ENCODE results near the gene FERD3L.
"Not testable (repeated sequence)": the region's sequence is repeated elsewhere in the genome, so short reads cannot be mapped to it uniquely, and the experiment has no call there.

Gene FERD3L, protein sequence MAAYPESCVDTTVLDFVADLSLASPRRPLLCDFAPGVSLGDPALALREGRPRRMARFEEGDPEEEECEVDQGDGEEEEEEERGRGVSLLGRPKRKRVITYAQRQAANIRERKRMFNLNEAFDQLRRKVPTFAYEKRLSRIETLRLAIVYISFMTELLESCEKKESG

DNA sequence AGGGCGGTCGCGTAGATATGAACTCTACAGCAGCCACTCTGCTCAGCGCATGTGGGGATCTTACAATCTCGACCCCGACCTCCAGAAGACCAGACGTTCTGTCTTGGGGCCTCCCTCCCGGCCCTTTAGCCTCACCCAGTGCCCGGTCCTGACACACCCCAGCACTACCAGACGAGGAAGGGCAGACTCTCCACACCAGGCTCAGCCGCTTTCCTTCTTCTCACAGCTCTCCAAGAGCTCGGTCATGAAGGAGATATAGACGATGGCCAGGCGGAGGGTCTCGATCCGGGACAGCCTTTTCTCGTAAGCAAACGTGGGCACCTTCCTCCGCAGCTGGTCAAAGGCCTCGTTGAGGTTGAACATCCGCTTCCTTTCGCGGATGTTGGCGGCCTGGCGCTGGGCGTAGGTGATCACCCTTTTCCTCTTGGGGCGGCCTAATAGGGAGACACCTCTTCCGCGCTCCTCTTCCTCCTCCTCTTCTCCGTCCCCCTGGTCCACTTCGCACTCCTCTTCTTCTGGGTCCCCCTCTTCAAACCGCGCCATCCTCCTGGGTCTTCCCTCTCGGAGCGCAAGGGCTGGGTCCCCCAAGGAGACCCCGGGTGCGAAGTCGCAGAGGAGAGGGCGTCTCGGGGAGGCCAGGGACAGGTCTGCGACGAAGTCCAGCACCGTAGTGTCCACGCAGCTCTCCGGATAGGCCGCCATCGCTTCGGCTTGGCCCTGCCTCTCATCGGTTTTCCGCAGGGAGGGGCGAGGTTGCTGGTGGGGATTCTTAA is at the start of gene FERD3L:
TSS of gene FERD3L (minus strand) at position 761 of the 773 bp plus-strand sequence. CDS start at position 702, 59 bp downstream.
- no peak for DNase-seq (ENCODE audit: low read depth)

DNA sequence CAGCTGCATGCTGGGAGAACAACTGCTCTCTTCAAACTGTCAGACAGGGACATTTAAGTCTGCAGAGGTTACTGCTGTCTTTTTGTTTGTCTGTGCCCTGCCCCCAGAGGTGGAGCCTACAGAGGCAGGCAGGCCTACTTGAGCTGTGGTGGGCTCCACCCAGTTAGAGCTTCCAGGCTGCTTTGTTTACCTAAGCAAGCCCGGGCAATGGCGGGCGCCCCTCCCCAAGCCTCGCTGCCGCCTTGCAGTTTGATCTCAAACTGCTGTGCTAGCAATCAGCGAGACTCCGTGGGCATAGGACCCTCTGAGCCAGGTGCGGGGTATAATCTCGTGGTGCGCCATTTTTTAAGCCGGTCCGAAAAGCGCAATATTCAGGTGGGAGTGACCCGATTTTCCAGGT is 49.2 kb upstream of the FERD3L start:
- DNase-seq (ENCODE audit: low read depth): not testable (repeated sequence)

DNA sequence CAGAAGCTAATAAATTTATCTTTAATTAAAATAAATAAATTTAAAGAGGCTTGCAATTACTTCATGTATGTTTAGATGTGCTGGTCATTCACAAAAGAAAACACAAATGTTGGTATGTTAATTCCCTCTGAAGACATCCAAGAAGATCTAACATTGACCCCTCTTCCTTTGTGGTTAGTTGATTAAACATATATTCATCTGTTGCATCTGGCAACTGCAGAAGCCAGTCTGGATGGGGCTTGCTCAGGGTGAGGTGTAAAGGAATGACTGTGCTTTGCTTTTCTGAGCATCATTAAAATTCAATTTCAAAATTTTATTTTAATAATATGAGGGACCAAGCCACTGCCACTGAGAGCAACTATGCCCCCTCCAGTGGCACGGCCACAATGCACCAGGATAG is 36.4 kb upstream of the FERD3L start:
- no peak for DNase-seq (ENCODE audit: low read depth)

DNA sequence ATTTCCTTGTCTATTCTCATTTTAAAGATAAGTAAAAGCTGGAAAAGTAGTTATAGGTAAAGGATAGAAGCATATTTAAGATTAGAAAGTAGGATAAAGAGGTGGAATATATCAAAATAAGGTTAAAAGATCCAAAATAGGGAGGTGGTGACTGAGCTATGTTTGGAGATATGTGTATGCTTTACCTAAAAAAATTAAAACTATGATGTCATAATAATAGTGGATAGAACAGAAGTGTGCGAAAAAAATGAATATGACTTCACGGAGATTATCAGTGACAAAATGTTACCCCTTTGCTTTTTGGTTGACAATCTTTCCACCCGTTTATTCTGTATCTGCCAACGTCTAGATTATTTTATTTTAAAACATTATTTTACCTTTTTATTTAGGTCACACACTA is 33.4 kb upstream of the FERD3L start:
- no peak for DNase-seq (ENCODE audit: low read depth)

DNA sequence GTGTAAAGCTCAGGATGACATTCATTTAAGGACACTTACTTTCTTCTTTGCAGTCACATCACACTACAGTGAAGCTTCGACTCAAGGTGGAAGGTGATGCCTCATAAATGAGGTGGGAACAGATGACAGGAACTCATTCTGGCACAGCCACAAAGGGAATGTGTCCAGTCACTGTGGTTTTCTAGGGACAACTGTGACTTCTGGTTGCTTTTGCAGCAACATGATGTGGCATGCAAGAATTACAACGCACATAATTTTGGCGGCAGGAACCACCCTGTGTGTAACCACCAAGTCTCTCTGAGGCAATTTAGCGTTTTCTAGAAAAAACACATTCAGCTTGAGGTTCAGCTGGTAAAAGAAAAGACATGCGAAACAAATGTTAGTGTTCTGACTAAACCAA is 32.0 kb upstream of the FERD3L start:
- DNase-seq (ENCODE audit: low read depth): no peak

DNA sequence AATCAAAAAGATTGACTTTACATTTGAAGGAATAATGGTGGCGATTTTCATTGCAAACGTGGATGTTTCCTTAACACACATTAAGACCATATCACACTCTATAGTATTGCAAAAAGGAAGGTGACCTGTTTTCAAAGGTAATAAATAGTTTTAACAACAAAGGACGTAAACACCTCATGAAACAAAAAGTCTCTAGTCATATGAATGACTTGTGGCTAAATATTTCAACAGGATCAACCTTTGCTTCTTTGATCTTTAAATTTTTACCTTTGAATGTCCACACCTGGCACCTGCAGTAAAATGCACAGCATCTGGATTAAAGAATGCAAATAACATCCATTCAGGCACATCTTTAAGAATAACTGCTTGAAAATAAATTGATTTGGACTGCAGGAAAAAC is 30.0 kb upstream of the FERD3L start:
- no peak for DNase-seq (ENCODE audit: low read depth)

DNA sequence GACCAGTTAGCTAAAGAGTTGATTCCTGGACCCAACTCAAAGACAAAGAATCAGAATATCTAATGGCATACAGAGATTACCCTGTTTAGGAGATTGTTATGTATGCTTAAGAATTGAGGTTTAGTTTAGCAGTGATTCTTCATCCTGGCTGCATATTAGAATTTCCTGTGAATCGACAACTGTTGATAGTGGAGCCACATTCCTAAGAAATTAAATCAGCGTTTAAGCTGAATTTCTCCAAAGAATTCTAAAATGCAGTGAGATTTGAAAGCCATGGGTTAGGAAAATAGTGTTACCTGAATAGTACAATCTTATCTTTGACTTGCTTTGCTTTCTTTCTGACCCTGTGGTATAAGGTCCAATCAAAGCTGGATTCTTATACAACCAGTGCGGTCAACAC is 16.4 kb upstream of the FERD3L start:
- DNase-seq (ENCODE audit: low read depth): no peak

DNA sequence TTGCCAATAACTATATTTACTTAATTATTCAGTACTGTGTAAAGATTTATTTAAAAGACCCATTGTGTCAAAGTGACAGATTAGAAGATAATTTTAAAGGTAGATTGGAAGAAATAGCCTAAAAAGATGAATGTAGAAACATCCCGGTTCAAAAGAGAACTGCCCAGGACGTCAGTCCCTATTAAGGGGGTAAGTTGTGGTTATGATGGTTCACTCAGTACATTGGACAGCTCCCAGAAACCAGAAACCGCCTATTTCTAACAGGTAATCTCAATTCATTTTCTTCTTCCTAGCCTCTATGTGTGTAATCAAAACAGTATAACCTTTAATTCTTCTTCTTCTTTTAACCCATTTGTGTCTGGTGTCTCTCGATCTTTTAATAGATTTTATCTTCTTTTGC is 1.5 kb upstream of the FERD3L start:
- no peak for DNase-seq (ENCODE audit: low read depth)

DNA sequence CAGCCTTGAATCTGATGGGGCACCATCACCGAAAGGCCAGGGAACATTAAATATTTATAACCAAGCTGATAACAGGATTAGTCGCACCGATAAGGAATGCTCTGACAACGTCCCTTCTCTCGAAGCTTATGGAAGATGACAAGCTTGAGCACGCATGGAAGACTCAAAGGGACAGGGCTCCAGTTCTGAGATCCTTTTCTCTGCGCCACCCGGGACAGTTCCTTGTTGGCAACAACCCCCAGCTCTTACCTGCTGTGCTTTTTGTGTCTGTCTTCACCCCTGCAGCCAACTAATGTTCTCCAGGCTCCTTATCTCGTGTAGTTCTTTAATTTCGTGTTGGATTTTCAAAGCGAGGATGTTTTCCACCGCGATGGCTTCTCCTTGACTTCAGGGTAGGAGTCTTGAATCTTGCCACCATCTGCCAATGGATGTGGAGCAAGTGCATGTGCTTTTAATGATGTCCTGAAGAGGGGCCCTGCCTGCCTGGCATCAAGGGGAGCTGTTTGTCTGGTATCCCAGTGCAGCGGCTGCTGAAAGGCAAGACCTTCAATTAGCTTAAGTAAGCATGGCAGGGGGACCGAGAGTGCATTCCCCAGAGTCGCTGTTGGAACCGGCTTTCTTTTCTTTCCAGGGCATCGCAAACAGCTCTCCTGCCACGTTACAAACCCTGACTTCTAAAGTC is 354 bp upstream of the FERD3L start:
- DNase-seq (ENCODE audit: low read depth): no peak

DNA sequence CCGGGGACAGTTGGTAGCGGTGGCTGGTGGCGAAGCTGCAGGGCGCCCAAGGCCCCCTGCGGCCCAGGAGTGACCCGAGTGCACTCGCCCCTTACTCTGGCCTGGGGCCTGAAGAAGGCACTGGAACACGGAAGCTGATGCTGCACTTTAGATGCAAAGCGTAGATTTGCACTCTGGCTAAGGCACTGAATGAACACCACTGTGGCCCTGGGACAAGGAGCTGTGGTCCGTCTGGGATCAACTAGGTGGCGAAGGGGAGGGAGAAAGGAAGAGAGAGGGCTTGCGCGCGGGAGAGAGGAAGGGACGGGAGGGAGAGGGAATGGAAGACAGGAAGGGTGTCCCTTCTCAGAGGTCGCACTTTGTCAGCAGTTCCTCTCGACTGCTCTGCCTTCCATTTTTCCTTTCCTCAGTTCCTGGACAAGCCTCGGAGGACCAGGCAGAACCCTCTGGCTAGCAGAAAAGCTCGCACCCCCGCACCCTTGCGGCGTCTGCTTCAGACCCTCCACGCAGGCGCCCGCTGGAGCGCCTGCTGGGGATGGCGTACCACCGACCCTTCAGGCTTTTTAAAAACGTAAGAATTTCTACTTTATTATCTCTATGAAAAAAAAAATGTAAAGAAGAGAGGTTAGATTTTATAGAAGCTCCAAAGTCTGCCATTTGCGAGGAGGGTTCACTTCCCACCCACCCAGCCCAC is 1.2 kb downstream of the FERD3L start:
- DNase-seq (ENCODE audit: low read depth): no peak

DNA sequence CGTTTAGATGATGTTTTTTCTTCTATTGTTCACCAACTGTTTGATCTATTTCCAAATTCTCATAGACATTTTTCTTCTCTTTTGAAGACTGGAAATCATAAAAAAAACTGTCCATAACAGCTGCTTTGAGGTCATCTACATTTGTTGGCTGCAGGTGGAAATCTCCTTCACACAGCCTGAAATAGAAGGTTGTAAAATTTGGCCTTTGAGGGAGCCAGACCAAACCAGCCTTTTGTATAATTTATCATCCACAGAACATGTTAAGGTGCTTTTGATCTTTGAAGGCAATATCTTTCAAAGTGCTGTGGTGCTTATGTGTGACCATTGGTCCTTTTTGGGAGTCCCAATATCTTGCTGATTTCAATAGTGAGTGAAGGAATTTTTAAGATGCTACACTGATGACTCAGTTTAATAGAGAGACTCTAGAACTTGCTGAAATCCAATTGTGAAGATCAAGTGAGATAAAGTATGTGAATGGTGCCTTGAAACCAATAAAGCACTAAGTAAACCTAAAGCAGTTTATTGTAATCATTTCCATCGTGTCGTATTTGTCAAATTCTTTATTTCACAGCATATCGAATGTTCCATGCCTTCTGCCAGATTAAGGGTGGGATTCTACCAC is 5.4 kb downstream of the FERD3L start:
- no peak for DNase-seq (ENCODE audit: low read depth)

DNA sequence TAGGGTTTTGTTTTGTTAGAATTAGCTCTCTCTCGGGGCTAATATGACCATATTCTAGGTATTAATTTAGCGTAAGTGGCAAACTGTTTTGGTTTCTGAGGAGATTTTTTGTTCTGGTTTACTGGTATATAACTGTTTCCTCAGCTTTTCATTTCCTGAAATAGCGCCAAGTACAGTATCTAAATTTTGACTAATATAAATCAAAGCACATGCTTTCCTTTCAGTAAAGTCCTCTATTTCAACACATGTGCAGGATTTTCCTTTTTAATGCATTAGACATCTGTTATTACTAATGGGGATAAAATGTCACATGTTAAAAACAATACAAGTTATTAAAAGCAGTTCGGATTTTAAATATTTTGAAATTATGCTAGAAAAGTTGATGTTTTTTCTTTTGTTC is 11.3 kb downstream of the FERD3L start:
- no peak for DNase-seq (ENCODE audit: low read depth)

DNA sequence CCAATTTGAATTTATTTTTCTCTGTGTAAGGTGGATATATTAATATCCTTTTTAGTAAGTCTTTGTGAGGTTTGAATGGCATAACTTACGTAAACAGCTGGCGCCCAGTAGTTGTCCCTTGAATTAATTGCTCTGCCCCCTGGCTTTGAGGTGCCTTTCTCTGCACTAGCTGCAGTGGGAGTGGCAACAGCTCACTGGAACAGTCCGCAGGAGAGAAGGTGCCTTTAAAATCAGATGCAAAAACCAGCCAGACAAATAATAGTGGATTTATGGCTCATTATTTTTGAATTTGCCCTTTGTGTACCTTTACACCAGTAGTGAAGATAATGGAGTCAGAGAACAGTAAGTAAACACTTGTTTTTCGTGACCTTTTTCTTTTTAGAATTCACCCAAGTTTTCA is 11.8 kb downstream of the FERD3L start:
- no peak for DNase-seq (ENCODE audit: low read depth)

DNA sequence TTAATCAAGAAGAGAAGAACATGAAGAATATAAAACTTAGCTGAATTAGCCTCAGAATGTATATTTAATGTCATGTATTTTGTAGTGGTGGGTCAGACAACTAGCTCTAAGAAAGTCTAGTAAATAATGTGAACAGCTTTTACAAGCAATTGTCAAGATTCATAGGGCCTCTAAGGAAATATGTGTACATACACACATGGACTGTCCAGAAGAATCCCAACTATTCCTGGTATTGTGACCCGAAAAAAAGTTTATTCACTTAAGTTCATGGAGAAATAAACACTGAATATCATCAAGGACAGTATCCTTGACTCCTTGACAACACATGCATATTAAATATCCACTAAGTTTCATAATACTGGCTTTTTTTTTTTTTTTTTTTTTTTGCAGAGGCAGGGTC is 16.4 kb downstream of the FERD3L start:
- no peak for DNase-seq (ENCODE audit: low read depth)

DNA sequence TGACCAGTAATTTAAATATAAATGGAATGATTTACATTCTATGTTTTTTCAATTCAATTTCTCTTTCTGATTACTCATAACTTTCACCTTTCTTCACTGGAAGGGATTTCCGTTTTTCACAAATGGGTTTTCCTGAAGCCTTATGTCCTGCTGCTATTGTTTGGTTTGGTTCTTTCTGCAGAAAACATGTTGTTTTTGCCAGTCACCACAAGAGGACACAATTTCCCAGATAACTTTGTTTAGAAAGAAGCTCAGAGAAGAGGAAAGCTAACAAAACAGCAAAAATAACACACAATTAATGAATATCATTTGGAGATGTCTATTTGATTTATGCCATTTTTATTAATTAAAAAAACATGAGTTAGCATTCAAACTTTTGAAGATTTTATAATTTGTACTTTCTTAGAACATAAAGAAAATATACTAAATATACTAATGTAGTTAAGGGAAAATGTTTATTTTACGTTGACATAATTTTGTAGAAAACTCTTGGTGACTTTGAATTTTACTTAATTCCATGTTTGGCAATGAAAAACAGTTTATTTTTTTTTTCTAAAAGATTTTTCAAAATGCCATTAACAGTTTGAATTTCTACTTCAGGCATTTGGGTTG is 23.1 kb downstream of the FERD3L start:
- no peak for DNase-seq (ENCODE audit: low read depth)

DNA sequence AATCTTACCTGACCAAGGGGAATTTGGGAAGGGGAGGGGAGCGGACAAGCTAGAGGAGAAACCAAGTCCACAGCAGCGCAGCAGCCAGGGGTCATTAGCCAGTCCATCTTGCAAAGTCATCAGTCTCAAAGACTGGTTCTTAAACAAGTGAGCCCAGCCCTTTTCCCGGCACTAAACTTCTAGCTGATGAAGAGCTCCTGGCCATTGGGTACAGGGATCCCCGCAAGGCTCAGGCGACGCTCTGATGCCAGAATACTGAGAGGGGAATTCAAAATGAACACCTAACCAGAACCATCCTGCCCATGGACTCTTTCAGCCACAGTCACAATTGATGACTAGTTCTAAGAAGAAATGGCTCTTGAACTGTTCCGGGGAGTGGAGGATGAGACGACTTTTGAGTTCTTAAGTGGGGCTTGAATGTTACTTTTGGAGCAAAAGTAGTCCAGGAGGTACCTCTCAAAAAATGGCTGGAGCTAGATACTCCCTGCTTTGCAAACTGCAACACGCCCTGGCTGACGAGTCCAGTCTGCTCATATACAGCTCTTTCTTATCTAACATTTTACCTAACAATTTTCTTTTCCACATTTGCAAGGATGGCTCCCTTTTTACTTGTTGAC is 25.2 kb downstream of the FERD3L start:
- no peak for DNase-seq (ENCODE audit: low read depth)

DNA sequence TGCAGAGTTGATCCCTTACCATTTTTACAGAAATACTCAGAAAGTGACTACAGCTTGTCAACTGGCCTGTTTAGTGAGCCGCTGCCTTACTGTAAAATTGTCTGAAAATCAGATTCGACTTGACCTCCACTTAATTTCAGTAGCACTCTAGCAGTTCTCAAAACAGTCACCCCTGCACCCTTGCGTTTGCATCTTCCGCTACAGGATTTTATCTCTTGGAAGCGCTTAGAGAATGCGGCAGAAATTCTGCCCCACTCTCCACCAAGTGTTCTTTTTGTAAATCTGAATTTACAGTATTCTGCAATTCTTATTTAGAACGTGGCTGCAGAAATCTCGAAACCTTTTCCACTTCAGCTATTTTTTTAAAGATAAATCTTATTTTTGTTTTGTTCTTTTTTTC is 25.8 kb downstream of the FERD3L start:
- no peak for DNase-seq (ENCODE audit: low read depth)

DNA sequence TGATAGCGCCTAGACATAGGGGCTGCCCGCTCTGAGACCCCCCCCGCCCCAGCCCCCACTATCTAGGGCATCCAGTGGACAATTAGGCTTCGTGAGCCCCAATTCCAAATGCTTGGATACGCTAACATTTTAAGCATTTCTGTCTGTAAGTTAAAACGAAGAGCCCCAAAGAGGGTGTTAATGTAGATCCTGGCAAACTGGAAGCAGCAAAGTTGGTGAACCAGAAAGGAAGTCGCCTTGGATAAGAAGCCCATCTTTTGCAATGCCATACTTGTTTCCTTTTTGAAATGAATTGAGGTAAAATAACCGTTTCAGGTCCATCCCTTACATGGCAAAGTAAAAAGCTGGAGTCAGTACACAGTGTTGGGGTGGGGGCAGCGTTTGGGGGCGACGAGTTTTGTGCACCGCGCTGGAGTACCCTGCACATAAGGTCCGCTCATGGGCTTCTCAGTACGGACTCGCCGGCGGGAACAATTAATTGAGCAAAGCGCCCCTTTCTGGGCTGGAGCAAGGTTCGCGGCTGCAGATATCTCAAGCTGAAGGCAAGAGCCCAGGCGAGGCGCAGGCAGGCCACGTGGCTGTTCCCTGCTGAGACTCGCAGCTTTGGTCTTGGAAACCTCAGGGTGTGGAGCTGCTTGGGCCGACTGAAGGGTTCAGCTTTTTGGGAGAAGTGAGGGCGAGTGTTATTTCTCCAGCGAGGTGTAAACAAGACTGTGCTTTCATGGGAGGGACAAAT is 26.4 kb downstream of the FERD3L start:
- no peak for DNase-seq (ENCODE audit: low read depth)

DNA sequence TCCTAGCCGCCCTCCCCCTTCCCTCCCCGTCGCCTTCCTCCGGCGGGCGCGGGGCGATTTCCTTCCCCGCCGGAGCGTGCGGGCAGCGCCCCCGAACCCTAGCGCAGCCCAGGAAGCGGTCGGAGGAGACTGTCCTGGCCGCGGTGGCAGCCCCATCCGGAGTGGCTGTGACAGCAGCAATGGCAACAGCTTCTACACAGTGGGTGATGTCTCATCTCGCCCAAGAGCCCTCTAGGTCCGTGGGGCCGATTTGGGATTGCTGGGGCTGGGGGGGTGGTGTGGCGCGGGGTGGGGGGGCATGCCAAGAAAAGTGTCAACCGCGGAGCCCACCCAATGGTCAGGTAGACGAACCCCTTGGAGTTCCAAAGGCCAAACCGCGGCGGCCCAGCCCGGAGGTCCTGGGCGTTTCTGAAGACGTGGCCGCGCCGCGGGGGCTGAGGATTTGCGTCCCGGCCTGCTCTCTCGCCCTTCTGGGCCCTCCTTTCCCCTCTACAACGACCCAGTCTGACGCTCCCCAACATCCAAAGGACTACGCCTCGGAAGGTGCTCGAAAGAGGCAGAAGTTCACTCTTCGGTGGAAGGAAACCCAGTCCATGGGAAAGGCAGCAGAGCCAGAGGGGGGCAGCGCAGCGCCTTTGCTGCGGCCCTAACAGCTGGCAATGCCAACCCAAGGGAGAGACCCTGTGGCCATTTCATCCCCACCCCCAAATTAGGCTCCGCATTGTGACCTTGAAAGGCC is 27.2 kb downstream of the FERD3L start:
- no peak for DNase-seq (ENCODE audit: low read depth)
